Adrenal gland (tissue), 12 donors: Measurements from ENCODE around the gene FOXJ3. TPM values are rescaled to one million over a fixed set of nuclear protein-coding genes. Genes with fewer than 3 reads are reported as not detected.

Experiments
- DNase-seq, 7 donors: peaks; one replicate each; pipeline ENCODE4 v3.0.0-alpha.2; 2019 to 2020
- H3K27ac ChIP-seq, 5 donors: fragments of 200-600 bp; sonication (generic) in 4 of 5; 1 replicate in 3 of 5; 2 replicates in 2 of 5; pipeline versions ENCODE4 v1.5.1 to v1.8.0; 2016 to 2020; ENCODE audit warnings: mild to moderate bottlenecking in 1 of 5
- H3K27me3 ChIP-seq: fragments of 200-600 bp; 2 replicates; pipeline ENCODE4 v1.8.0; 2021
- H3K36me3 ChIP-seq, 2 donors: fragments of 200-600 bp; replicated peaks in 1 of 2; 1 replicate in 1 of 2; 2 replicates in 1 of 2; pipeline versions ENCODE4 v1.5.1 to v1.8.0; 2018 to 2022
- H3K4me1 ChIP-seq, 2 donors: fragments of 200-600 bp; replicated peaks in 1 of 2; 1 replicate in 1 of 2; 2 replicates in 1 of 2; pipeline versions ENCODE4 v1.5.1 to v1.8.0; 2018 to 2021
- H3K4me3 ChIP-seq, 4 donors: fragments of 200-600 bp; sonication (generic) in 3 of 4; one replicate each; pipeline ENCODE4 v1.5.1; 2016 to 2018
- H3K9me3 ChIP-seq, 3 donors: fragments of 200-600 bp; sonication (generic) in 1 of 3; replicated peaks in 1 of 3; 1 replicate in 2 of 3; 2 replicates in 1 of 3; pipeline versions ENCODE4 v1.5.1 to v1.8.0; 2016 to 2021
- CTCF ChIP-seq, 6 experiments: fragments of 450-650 bp in 4 of 6; fragments of 200-600 bp in 2 of 6; sonication (generic) in 1 of 6; IDR thresholded peaks; 1 replicate in 5 of 6; 2 replicates in 1 of 6; pipeline versions ENCODE4 v1.5.1 to v1.8.0; 2016 to 2021; ENCODE audit warnings: antibody characterized with exemption in 6 of 6, mild to moderate bottlenecking in 2 of 6, moderate library complexity in 1 of 6
- POLR2A ChIP-seq, 2 donors: fragments of 450-650 bp; IDR thresholded peaks; one replicate each; pipeline ENCODE4 v1.6.1; 2017; ENCODE audit warnings: antibody characterized with exemption in 2 of 2, mild to moderate bottlenecking in 2 of 2, moderate library complexity in 1 of 2
- WGBS, 4 donors: extraction: QIAGEN DNeasy Blood & Tissue Kit in 2 of 4; methylation state at CpG; one replicate each; pipeline versions ENCODE4 v1.1.5 to v1.1.7; 2013 to 2017; 5-methylcytosine and 5-hydroxymethylcytosine counted together
- intact Hi-C, 2 donors: fragments of 100-400 bp; cut with DNase I; formaldehyde crosslinking; loops; one replicate each; pipeline versions ENCODE4 v1.14.1 to v1.15.0; 2022 to 2023
- polyA plus RNA-seq, 3 donors: library from polyadenylated mRNA; stranded (reverse); fragments of 200-250 nt in 2 of 3; fragments of 350-450 nt in 1 of 3; fragmentation: Illumina TruSeq in 1 of 3; extraction: RNeasy Lipid Tissue Mini Kit (QIAGEN cat#74804) in 1 of 3; gene quantifications; one replicate each; pipeline ENCODE4 v1.2.3, GENCODE V29; 2013 to 2014
- total RNA-seq, 9 donors: library from RNA; depleted of rRNA in 4 of 9; stranded (reverse); fragments of >200 nt in 4 of 9; fragments of 120-200 nt in 1 of 9; fragmentation: NEBNext Ultra II Directional in 1 of 9; extraction: Animal tissue kit (Norgen Biotek cat#: 25700) in 1 of 9; gene quantifications; one replicate each; pipeline versions ENCODE4 v1.1.0 to v1.2.4, GENCODE V29; 2013 to 2023
- donor health status: healthy with polysubstance abuse.
- donor health status: Bipolar disorder and iron deficiency.
- donor health status: DM: yes; HTN: yes; CAD: no.
- donor health status: DM: no; HTN: no; CAD: no.
- donor health status: DM: no; HTN: no; CAD: no.
- donor health status: DM: yes; HTN: yes; CAD: no.

FOXJ3 gene
- total and polyA plus RNA-seq, 12 donors, result 8.4 to 58.5 (median 33.4) TPM

GRCh38 chr1:42184616-42185015, 150.4 kb downstream of the FOXJ3 start:
- intact Hi-C loops, result no loop called here
- DNase-seq, result no peak
- no peaks in the 10 kb centered on the region for H3K9me3 ChIP-seq
- H3K4me3 ChIP-seq, result no peak overlapping the region
- WGBS, 4 donors, result 74 to 95% (median 91%) methylated on average over 3 of the region's 3 CpGs
- no peak overlapping the region for H3K27ac ChIP-seq
- TF ChIP-seq POLR2A (IDR thresholded peaks at IDR 0.05) (no peak), CTCF (IDR thresholded peaks at IDR 0.05) (no peak)
- H3K36me3 ChIP-seq, result peaks cover 0 to 9% of the 10 kb centered on the region in 2 donors
- H3K27me3 ChIP-seq, result no peaks in the 10 kb centered on the region
- peaks cover 4 to 9% of the 10 kb centered on the region in 2 donors for H3K4me1 ChIP-seq

- TF ChIP-seq CTCF (IDR thresholded peaks at IDR 0.05) (no peak), POLR2A (IDR thresholded peaks at IDR 0.05) (no peak)
- intact Hi-C loops, result no loop called here
- peaks cover 0 to 5% of the 10 kb centered on the region in 2 donors for H3K36me3 ChIP-seq
- no peaks in the 10 kb centered on the region for H3K9me3 ChIP-seq
- no peak for DNase-seq
- no peaks in the 10 kb centered on the region for H3K27me3 ChIP-seq
- peaks cover 4 to 11% of the 10 kb centered on the region in 2 donors for H3K4me1 ChIP-seq
- WGBS, 4 donors, result 92 to 96% (median 95%) methylated on average over 6 of the region's 6 CpGs
- H3K4me3 ChIP-seq, result no peak overlapping the region
- H3K27ac ChIP-seq, result no peak overlapping the region
Observed at GRCh38 chr1:42183957-42184268, 151.1 kb downstream of the FOXJ3 start.

- WGBS, 4 donors, result 83 to 91% (median 89%) methylated on average over 3 to 7 of the region's 7 CpGs
- Histone ChIP-seq H3K27ac (no peak overlapping the region), H3K4me3 (no peak overlapping the region), H3K9me3 (no peaks in the 10 kb centered on the region), H3K4me1 (peaks cover 4 to 16% of the 10 kb centered on the region in 2 donors), H3K27me3 (no peaks in the 10 kb centered on the region), H3K36me3 (peaks cover 0 to 5% of the 10 kb centered on the region in 2 donors)
- intact Hi-C loops, result no loop called here
- DNase-seq, result no peak
- TF ChIP-seq POLR2A (IDR thresholded peaks at IDR 0.05), result no peak
- no peak for TF ChIP-seq CTCF (IDR thresholded peaks at IDR 0.05)
Observed at GRCh38 chr1:42183210-42183956, 151.7 kb downstream of the FOXJ3 start.

- Histone ChIP-seq H3K9me3 (no peaks in the 10 kb centered on the region), H3K4me3 (no peak overlapping the region), H3K27ac (no peak overlapping the region), H3K36me3 (no peaks in the 10 kb centered on the region), H3K4me1 (peaks cover 2 to 28% of the 10 kb centered on the region in 2 donors), H3K27me3 (no peaks in the 10 kb centered on the region)
- DNase-seq, result no peak
- no peak for TF ChIP-seq POLR2A (IDR thresholded peaks at IDR 0.05)
- TF ChIP-seq CTCF (IDR thresholded peaks at IDR 0.05), result no peak
- intact Hi-C loops, result no loop called here
- 85 to 97% (median 93%) methylated on average over 4 of the region's 4 CpGs for WGBS, 4 donors
Observed at GRCh38 chr1:42181687-42182086, 153.3 kb downstream of the FOXJ3 start.
